GM23248 (cell line): ENCODE results near the gene CNTN2.

Experiments used
- EZH2 ChIP-seq: fragments of 200-600 bp; sonication (generic); IDR thresholded peaks from 2 replicates; pipeline ENCODE4 v1.6.1; 2018; ENCODE audit warnings: antibody characterized with exemption, mild to moderate bottlenecking; ENCODE audit not compliant: insufficient read depth, poor library complexity, severe bottlenecking
- EZH2phosphoT487 ChIP-seq: fragments of 200-600 bp; sonication (generic); IDR thresholded peaks from 2 replicates; pipeline ENCODE4 v1.6.1; 2018; ENCODE audit warnings: antibody characterized with exemption, moderate library complexity, mild to moderate bottlenecking, low read depth; ENCODE audit not compliant: insufficient read depth

GRCh38 chr1:205074513-205074912, 31.5 kb downstream of the CNTN2 start:
- TF ChIP-seq EZH2phosphoT487: no peak
- no peak for TF ChIP-seq EZH2
